Right lobe of liver (tissue), 4 donors: ENCODE data around the gene CCR8.

Experiments used
- POLR2A ChIP-seq: fragments of 450-650 bp; IDR thresholded peaks from one replicate; pipeline ENCODE4 v1.6.1; 2017; ENCODE audit warnings: antibody characterized with exemption, mild to moderate bottlenecking
- TF ChIP-seq, protein P1 (sequence below), 4 donors: fragments of 200-600 bp in 3 of 4; fragments of 450-650 bp in 1 of 4; IDR thresholded peaks; one replicate each; pipeline versions ENCODE4 v1.5.1 to v1.8.0; 2016 to 2022; ENCODE audit warnings: antibody characterized with exemption in 4 of 4, mild to moderate bottlenecking in 2 of 4
- donor health status: DM: no; HTN: no; CAD: no.
- donor health status: DM: no; HTN: no; CAD: no.
- donor health status: DM: no; HTN: yes; CAD: no.

DNA sequence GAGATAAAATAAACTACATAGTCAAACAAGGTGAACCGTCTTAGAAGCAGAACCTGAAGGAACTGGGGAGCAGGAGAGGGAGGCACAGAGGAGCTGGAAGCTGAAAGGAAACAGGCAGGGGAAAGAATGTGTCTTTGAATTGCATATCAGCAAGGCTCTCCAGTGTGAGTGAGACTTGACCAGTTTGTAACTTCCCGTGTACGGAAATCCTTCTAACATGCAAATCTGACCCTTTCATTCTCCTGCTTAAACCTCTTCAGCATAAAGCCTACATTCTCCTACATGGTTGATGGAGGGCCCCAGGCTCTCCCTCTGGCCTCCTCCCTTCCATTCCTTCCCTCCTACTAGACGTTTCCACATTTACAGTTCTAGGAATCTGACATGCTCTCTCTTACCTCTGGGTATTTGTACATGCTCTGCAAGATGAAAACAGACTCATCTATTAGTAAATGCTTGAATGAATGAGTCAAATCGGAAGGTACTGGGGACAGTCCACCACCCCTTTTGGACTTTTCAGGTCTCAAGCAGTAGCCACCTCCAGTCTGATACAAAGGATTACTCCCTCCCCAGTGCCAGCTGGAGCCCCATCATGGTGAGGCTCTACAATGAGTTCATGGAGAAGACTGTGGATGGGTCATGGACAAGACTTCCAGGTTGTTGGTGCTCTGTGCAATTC lies 47.6 kb downstream of the CCR8 start:
- TF ChIP-seq, protein P1, sequence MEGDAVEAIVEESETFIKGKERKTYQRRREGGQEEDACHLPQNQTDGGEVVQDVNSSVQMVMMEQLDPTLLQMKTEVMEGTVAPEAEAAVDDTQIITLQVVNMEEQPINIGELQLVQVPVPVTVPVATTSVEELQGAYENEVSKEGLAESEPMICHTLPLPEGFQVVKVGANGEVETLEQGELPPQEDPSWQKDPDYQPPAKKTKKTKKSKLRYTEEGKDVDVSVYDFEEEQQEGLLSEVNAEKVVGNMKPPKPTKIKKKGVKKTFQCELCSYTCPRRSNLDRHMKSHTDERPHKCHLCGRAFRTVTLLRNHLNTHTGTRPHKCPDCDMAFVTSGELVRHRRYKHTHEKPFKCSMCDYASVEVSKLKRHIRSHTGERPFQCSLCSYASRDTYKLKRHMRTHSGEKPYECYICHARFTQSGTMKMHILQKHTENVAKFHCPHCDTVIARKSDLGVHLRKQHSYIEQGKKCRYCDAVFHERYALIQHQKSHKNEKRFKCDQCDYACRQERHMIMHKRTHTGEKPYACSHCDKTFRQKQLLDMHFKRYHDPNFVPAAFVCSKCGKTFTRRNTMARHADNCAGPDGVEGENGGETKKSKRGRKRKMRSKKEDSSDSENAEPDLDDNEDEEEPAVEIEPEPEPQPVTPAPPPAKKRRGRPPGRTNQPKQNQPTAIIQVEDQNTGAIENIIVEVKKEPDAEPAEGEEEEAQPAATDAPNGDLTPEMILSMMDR (IDR thresholded peaks at IDR 0.05) = no peak
- no peak for TF ChIP-seq POLR2A
